Measurements from ENCODE around the gene PCED1B.

DNA sequence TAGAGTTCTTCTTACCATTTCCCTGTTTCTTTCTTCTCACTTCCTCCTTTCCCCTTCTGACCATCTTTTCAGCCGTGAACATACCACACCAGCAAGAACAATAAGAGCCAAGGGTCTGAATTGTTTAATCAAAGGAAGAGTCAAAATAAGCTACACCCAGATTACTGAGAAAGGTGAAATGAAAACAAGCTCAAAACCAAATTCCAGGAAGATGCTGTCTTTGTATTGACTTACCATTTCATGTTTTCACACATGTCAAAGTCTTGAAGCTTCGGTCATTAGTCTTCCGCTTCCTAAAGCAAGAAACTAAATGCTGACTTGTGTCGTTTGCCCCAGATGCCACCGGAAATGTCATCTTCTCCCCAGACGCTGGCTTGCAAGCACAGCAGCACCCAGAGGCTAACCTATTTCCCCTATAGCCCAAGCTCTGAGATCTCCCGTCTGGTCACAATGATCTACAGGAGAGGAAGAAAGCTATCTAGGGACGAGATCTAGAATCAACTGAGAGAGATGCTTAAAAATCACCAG, 136.8 kb downstream of the PCED1B start:
- TF ChIP-seq ZNF335 (tag by site-specific recombination; conservative IDR thresholded peaks at IDR 0.05) (no peak), ZNF175 (tag by site-specific recombination; IDR thresholded peaks at IDR 0.05) (no peak), ZNF292 (tag by site-specific recombination; IDR thresholded peaks at IDR 0.05; ENCODE audit: borderline replicate concordance, low read depth) (no peak), SETDB1 (IDR thresholded peaks at IDR 0.05; ENCODE audit: insufficient read length, low read length) (no peak), ZNF155 (tag by site-specific recombination; IDR thresholded peaks at IDR 0.05) (no peak), ZNF670 (tag by site-specific recombination; IDR thresholded peaks at IDR 0.05; ENCODE audit: low read depth) (no peak), ZNF776 (tag by site-specific recombination; IDR thresholded peaks at IDR 0.05; ENCODE audit: borderline replicate concordance) (no peak)
- TF ChIP-seq, protein P1, sequence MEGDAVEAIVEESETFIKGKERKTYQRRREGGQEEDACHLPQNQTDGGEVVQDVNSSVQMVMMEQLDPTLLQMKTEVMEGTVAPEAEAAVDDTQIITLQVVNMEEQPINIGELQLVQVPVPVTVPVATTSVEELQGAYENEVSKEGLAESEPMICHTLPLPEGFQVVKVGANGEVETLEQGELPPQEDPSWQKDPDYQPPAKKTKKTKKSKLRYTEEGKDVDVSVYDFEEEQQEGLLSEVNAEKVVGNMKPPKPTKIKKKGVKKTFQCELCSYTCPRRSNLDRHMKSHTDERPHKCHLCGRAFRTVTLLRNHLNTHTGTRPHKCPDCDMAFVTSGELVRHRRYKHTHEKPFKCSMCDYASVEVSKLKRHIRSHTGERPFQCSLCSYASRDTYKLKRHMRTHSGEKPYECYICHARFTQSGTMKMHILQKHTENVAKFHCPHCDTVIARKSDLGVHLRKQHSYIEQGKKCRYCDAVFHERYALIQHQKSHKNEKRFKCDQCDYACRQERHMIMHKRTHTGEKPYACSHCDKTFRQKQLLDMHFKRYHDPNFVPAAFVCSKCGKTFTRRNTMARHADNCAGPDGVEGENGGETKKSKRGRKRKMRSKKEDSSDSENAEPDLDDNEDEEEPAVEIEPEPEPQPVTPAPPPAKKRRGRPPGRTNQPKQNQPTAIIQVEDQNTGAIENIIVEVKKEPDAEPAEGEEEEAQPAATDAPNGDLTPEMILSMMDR (tag by site-specific recombination; IDR thresholded peaks at IDR 0.05), result no peak
- TF ChIP-seq, protein P2, sequence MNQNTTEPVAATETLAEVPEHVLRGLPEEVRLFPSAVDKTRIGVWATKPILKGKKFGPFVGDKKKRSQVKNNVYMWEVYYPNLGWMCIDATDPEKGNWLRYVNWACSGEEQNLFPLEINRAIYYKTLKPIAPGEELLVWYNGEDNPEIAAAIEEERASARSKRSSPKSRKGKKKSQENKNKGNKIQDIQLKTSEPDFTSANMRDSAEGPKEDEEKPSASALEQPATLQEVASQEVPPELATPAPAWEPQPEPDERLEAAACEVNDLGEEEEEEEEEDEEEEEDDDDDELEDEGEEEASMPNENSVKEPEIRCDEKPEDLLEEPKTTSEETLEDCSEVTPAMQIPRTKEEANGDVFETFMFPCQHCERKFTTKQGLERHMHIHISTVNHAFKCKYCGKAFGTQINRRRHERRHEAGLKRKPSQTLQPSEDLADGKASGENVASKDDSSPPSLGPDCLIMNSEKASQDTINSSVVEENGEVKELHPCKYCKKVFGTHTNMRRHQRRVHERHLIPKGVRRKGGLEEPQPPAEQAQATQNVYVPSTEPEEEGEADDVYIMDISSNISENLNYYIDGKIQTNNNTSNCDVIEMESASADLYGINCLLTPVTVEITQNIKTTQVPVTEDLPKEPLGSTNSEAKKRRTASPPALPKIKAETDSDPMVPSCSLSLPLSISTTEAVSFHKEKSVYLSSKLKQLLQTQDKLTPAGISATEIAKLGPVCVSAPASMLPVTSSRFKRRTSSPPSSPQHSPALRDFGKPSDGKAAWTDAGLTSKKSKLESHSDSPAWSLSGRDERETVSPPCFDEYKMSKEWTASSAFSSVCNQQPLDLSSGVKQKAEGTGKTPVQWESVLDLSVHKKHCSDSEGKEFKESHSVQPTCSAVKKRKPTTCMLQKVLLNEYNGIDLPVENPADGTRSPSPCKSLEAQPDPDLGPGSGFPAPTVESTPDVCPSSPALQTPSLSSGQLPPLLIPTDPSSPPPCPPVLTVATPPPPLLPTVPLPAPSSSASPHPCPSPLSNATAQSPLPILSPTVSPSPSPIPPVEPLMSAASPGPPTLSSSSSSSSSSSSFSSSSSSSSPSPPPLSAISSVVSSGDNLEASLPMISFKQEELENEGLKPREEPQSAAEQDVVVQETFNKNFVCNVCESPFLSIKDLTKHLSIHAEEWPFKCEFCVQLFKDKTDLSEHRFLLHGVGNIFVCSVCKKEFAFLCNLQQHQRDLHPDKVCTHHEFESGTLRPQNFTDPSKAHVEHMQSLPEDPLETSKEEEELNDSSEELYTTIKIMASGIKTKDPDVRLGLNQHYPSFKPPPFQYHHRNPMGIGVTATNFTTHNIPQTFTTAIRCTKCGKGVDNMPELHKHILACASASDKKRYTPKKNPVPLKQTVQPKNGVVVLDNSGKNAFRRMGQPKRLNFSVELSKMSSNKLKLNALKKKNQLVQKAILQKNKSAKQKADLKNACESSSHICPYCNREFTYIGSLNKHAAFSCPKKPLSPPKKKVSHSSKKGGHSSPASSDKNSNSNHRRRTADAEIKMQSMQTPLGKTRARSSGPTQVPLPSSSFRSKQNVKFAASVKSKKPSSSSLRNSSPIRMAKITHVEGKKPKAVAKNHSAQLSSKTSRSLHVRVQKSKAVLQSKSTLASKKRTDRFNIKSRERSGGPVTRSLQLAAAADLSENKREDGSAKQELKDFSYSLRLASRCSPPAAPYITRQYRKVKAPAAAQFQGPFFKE (tag by site-specific recombination; IDR thresholded peaks at IDR 0.05; ENCODE audit: borderline replicate concordance), result no peak

Data from HEK293 (cell line).